ENCODE data around the gene TRMO. TPM values are rescaled to one million over a fixed set of nuclear protein-coding genes. Genes with fewer than 3 reads are reported as not detected.

Gene TRMO
- 12.3 to 16.9 TPM (median 13.8 TPM) in 5 replicates for total RNA-seq (2022; extraction: Qiagen RNA extraction; ENCODE audit: low read depth)

GRCh38 chr9:97921959-97922724, at the start of gene TRMO:
Gene TRMO (minus strand): TSS chr9:97922500. CDS start chr9:97922493, 7 bp downstream.

GRCh38 chr9:97938081-97938644, 15.9 kb upstream of the TRMO start, which contains the start of gene HEMGN:
Gene HEMGN (minus strand): TSS chr9:97938172. CDS start chr9:97938136, 36 bp downstream.

Other genes with a start within 250 kb of the TRMO start
- gene XPA, start 225.2 kb downstream of the TRMO start, total RNA-seq (2022; extraction: Qiagen RNA extraction; ENCODE audit: low read depth), result 12.1 to 14.5 TPM (median 13.4 TPM) in 5 replicates
- 3.5 to 4.3 TPM (median 4.0 TPM) in 5 replicates for gene FOXE1, start 69.3 kb downstream of the TRMO start, total RNA-seq (2022; extraction: Qiagen RNA extraction; ENCODE audit: low read depth)
- not detected in 5 replicates for gene HEMGN, start 15.7 kb upstream of the TRMO start, total RNA-seq (2022; extraction: Qiagen RNA extraction; ENCODE audit: low read depth)
- gene ANP32B, start 60.8 kb upstream of the TRMO start, total RNA-seq (2022; extraction: Qiagen RNA extraction; ENCODE audit: low read depth), result 279 to 318 TPM (median 297 TPM) in 5 replicates
- 60.8 to 71.2 TPM (median 68.5 TPM) in 5 replicates for gene NANS, start 134.2 kb upstream of the TRMO start, total RNA-seq (2022; extraction: Qiagen RNA extraction; ENCODE audit: low read depth)
- gene TRIM14, start 196.7 kb upstream of the TRMO start, total RNA-seq (2022; extraction: Qiagen RNA extraction; ENCODE audit: low read depth), result 10.0 to 14.7 TPM (median 13.6 TPM) in 5 replicates